ENCODE measurements around the gene PPP1R7.

The PPP1R7 gene

DNA sequence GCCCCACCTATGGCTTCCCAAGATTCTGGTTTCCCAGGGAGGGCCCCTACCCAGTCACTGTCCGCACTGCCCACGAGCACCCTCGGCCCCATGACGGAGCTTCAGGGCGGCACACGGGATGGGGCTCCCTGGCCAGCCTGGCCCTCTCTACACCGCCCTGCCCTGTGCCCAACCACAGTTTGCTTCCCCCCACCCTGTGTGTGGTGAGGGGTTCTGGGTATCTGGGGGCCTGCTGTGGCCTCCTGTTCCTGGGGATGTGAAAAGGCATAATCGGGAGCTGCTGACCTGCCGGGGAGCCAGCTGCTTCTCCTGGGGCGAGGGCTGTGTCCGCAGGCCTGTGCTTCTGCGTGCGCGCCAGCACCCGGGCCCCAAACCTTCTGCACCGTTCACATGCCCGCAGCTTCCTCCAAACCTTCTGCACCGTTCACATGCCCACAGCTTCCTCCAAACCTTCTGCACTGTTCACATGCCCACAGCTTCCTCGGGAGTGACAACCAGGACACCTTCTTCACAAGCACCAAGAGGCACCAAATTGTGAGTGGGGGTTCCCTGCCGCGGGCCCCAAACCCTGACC, 50.6 kb downstream of the PPP1R7 start:
- no peak overlapping the region for H3K4me3 ChIP-seq (ENCODE audit: low read length)
- no peak for DNase-seq (ENCODE audit: low read depth)
- TF ChIP-seq, protein P1, sequence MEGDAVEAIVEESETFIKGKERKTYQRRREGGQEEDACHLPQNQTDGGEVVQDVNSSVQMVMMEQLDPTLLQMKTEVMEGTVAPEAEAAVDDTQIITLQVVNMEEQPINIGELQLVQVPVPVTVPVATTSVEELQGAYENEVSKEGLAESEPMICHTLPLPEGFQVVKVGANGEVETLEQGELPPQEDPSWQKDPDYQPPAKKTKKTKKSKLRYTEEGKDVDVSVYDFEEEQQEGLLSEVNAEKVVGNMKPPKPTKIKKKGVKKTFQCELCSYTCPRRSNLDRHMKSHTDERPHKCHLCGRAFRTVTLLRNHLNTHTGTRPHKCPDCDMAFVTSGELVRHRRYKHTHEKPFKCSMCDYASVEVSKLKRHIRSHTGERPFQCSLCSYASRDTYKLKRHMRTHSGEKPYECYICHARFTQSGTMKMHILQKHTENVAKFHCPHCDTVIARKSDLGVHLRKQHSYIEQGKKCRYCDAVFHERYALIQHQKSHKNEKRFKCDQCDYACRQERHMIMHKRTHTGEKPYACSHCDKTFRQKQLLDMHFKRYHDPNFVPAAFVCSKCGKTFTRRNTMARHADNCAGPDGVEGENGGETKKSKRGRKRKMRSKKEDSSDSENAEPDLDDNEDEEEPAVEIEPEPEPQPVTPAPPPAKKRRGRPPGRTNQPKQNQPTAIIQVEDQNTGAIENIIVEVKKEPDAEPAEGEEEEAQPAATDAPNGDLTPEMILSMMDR (conservative IDR thresholded peaks at IDR 0.05; ENCODE audit: low read length), result no peak

DNA sequence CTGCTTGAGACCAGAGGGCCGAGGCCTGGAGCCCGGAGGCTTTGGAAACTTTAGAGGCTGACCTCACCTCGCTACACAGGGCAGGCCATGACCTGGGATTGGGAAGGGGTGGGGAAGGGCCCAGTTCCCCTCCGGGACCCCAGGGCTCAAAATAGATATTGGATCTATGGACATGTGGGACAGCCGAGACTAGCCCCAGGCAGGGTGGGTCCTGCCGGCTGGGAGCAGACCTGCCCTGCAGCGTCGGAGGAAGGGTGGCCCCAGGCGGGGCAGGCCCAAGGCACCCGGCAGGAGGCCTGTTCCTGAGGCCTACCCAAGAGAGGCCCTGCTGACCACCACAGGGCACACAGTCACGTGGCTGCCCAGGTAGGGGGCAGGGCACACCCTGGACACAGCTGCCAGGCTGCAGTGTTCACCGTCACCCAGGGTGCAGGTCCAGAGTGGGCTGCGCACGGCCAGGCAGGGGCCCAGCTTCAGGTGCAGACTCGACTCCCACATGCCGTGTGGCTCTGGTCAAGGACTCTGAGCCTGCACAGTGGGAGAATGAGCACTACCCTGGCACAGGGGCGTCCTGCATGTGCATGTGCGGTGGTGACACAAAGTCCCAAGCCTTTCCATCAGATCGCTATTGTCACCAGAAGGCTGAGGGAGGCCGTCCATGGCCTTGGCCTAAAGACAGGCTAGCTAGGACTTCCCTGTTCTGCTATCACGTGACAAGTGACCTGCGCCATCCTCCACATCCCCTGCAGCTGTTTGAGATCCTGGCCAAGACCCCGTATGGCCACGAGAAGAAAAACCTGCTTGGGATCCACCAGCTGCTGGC, 51.4 kb downstream of the PPP1R7 start:
- no peak for DNase-seq (ENCODE audit: low read depth)
- TF ChIP-seq, protein P1 (conservative IDR thresholded peaks at IDR 0.05; ENCODE audit: low read length), result no peak
- H3K4me3 ChIP-seq (ENCODE audit: low read length), result no peak overlapping the region

DNA sequence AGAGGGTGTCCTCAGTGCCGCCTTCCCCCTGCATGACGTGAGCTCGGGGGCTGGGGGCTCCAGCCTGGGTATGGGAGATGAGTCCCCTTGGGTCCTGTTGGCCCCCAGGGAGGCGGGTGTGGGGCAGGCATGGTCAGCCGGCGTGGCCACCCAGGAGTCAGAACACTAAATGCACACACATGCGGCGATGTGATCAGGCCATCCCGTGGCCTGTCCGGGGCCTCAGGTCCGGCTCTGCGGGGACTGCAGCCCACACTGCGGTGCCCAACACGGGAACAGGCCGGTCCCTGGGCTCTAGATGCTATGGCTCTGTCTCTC, 52.0 kb downstream of the PPP1R7 start:
- DNase-seq (ENCODE audit: low read depth), result no peak
- TF ChIP-seq, protein P1 (conservative IDR thresholded peaks at IDR 0.05; ENCODE audit: low read length), result no peak
- no peak overlapping the region for H3K4me3 ChIP-seq (ENCODE audit: low read length)

DNA sequence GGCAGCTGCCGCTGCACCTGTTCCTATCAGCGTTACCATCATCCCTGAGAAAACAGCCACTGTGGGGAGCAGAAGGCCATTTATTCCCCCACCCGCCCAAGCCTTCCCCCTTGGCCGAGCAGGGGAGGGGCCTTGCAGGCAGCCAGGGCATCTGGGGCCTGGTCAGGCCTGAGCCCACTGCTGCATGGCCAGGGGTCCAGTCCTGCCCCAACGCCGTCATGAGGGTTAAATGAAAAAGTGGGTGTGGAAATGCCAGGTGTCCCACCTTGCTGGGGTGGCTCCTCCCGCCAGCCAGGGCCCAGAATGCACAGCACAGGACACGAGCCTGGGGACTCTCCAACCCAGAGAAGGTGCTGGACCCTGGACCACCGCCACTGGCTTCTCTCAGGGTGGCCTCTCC, 52.4 kb downstream of the PPP1R7 start:
- no peak for DNase-seq (ENCODE audit: low read depth)
- H3K4me3 ChIP-seq (ENCODE audit: low read length), result no peak overlapping the region
- TF ChIP-seq, protein P1 (conservative IDR thresholded peaks at IDR 0.05; ENCODE audit: low read length), result no peak

DNA sequence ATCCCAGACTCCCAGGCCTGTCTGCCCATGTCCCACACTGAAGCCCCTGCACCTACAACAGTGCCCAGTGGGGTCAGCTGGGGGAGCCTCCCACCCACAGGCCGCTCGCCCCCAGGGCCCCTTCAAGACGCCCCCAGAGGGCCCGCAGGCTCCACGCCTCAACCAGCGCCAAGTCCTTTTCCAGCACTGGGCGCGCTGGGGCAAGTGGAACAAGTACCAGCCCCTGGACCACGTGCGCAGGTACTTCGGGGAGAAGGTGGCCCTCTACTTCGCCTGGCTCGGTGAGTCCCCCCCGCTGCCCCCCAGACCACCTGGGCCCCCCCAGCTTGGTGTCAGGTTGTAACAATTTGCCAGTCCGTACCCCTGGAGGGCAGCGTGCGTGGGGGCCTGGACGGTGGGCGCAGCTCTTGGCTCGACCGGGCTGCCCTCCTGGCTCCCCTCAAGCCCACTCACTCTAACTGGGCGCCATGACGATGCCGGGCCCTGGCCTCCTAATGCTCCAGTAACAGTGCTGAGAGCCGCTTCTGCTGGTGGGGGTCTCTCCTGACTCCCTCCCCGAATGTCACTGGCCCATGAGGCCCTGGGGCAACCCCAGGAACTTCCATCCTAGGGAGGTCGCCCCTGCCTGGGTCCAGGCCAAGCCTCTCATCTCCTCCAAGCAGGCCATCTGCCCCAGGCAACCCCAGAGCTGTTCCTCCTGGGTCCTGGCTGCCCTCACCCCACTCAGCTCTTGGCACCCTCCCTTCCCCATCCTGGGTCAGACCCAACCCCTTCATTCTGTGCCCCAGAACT, 53.1 kb downstream of the PPP1R7 start:
- H3K4me3 ChIP-seq (ENCODE audit: low read length), result no peak overlapping the region
- TF ChIP-seq, protein P1 (conservative IDR thresholded peaks at IDR 0.05; ENCODE audit: low read length), result no peak
- DNase-seq (ENCODE audit: low read depth), result no peak

DNA sequence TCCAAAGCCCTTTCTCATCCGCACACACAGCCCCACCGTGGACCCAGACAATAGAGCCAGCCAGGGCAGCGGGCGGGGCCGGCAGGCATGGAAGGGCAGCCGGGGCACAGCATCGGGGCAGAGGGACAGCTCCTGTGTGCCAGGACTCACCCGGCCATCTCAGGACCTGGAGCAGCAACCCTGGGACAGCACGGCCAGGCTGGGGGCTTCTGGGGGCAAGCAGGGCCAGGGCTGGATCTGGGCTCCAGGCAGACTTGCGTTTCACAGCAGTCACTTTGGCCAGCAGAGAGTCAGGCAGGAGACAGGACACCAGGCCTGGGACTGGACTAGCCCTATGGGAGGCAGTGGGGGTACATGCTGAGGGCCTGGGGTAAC, 53.7 kb downstream of the PPP1R7 start:
- DNase-seq (ENCODE audit: low read depth), result no peak
- no peak overlapping the region for H3K4me3 ChIP-seq (ENCODE audit: low read length)
- TF ChIP-seq, protein P1 (conservative IDR thresholded peaks at IDR 0.05; ENCODE audit: low read length), result no peak
